Measurements from ENCODE around the gene OR13J1. TPM values are rescaled to one million over a fixed set of nuclear protein-coding genes. Genes with fewer than 3 reads are reported as not detected.

OR13J1 gene
- total RNA-seq, 1 experiment from 2014 or later: not detected

GRCh38 chr9:35859310-35859989 lies 10.8 kb downstream of the OR13J1 start:
- no peak overlapping the region for H3K27ac Mint-ChIP-seq
- peaks cover 23% of the 10 kb centered on the region for H3K27me3 Mint-ChIP-seq (ENCODE audit: low read depth)
- no peaks in the 10 kb centered on the region for H3K36me3 Mint-ChIP-seq
- H3K4me3 Mint-ChIP-seq: no peak overlapping the region
- TF ChIP-seq ZNF219 (CRISPR knock-in tag; IDR thresholded peaks at IDR 0.05; ENCODE audit: borderline replicate concordance) (no peak), SMAD4 (CRISPR knock-in tag; IDR thresholded peaks at IDR 0.05) (no peak), AFF4 (CRISPR knock-in tag; IDR thresholded peaks at IDR 0.05; ENCODE audit: borderline replicate concordance) (no peak), ERG (CRISPR knock-in tag; IDR thresholded peaks at IDR 0.05) (no peak), IRF1 (CRISPR knock-in tag; IDR thresholded peaks at IDR 0.05) (no peak)
- DNase-seq (ENCODE audit: low spot score): no peak
- H3K9me3 Mint-ChIP-seq: no peaks in the 10 kb centered on the region
- peaks cover 5% of the 10 kb centered on the region for H3K4me1 Mint-ChIP-seq
- ChIA-PET CTCF (interaction anchor here (1.5 to 4.5 kb wide), 5 partner anchors 23 to 84 kb away, joined by 3 to 23 read pairs (median 5); partner anchors contain the start of gene HINT2), POLR2A (no interaction called here)
- no peak for ATAC-seq

GRCh38 chr9:35858458-35858857 lies 11.7 kb downstream of the OR13J1 start:
- ChIA-PET POLR2A (no interaction called here), CTCF (interaction anchor here (0.7 to 4.5 kb wide), 4 partner anchors 23 to 242 kb away, joined by 3 to 23 read pairs (median 4); no protein-coding TSS in a partner anchor)
- Mint-ChIP-seq H3K9me3 (no peaks in the 10 kb centered on the region), H3K27me3 (ENCODE audit: low read depth) (peaks cover 23% of the 10 kb centered on the region), H3K36me3 (no peaks in the 10 kb centered on the region), H3K4me3 (no peak overlapping the region), H3K4me1 (peaks cover 5% of the 10 kb centered on the region), H3K27ac (no peak overlapping the region)
- DNase-seq (ENCODE audit: low spot score) (no peak), ATAC-seq (no peak)
- TF ChIP-seq CBFB (CRISPR knock-in tag; IDR thresholded peaks at IDR 0.05; ENCODE audit: low read depth) (no peak), ZNF317 (CRISPR knock-in tag; IDR thresholded peaks at IDR 0.05; ENCODE audit: borderline replicate concordance, low read depth) (no peak), CTCF (IDR thresholded peaks at IDR 0.05) (no peak), ATF6 (CRISPR knock-in tag; IDR thresholded peaks at IDR 0.05) (no peak), MXD4 (CRISPR knock-in tag; IDR thresholded peaks at IDR 0.05; ENCODE audit: borderline replicate concordance) (no peak), AFF4 (CRISPR knock-in tag; IDR thresholded peaks at IDR 0.05; ENCODE audit: borderline replicate concordance) (no peak), ARID4B (CRISPR knock-in tag; IDR thresholded peaks at IDR 0.05; ENCODE audit: borderline replicate concordance) (no peak), EMX1 (CRISPR knock-in tag; IDR thresholded peaks at IDR 0.05) (no peak), ZNF263 (CRISPR knock-in tag; IDR thresholded peaks at IDR 0.05; ENCODE audit: low read depth) (no peak), ZNF671 (CRISPR knock-in tag; IDR thresholded peaks at IDR 0.05) (no peak), RELA (CRISPR knock-in tag; IDR thresholded peaks at IDR 0.05; ENCODE audit: borderline replicate concordance) (no peak)
